HepG2 (cell line): ENCODE data around the gene MYLK.

ENCODE experiments used
- ATF4 ChIP-seq, 2 experiments: fragments of 450-650 bp in 1 of 2; sonication (generic) in 1 of 2; formaldehyde crosslinking; IDR thresholded peaks; 2 replicates each; pipeline versions ENCODE4 v1.5.0 to v1.8.0; 2020 to 2022; ENCODE audit warnings: mild to moderate bottlenecking in 1 of 2, missing genetic modification reagents in 1 of 2
- ETV6 ChIP-seq: sonication (generic); formaldehyde crosslinking; conservative IDR thresholded peaks from 2 replicates; pipeline ENCODE4 v1.4.0; 2020; ENCODE audit warnings: missing genetic modification reagents
- HNF1A ChIP-seq, 2 experiments: sonication (generic) in 1 of 2; formaldehyde crosslinking in 1 of 2; IDR thresholded peaks; 2 replicates each; pipeline versions ENCODE4 v1.4.0 to v1.6.1; 2016 to 2020; ENCODE audit warnings: borderline replicate concordance in 1 of 2, low read depth in 1 of 2, mild to moderate bottlenecking in 1 of 2, missing genetic modification reagents in 1 of 2
- JUN ChIP-seq: sonication (generic); formaldehyde crosslinking; IDR thresholded peaks from 2 replicates; pipeline ENCODE4 v1.4.0; 2020; ENCODE audit warnings: mild to moderate bottlenecking, missing genetic modification reagents
- PHF21A ChIP-seq: sonication (generic); formaldehyde crosslinking; IDR thresholded peaks from 2 replicates; pipeline ENCODE4 v1.5.0; 2020; ENCODE audit warnings: mild to moderate bottlenecking, missing genetic modification reagents
- RFXAP ChIP-seq: sonication (generic); formaldehyde crosslinking; IDR thresholded peaks from 2 replicates; pipeline ENCODE4 v1.4.0; 2020; ENCODE audit warnings: missing genetic modification reagents, borderline replicate concordance
- SUZ12 ChIP-seq: fragments of 150-350 bp; IDR thresholded peaks from 2 replicates; pipeline ENCODE4 v1.6.1; 2014; ENCODE audit warnings: low read depth, low read length
- TCF12 ChIP-seq, 2 experiments: fragments of 450-650 bp in 1 of 2; sonication (generic) in 1 of 2; formaldehyde crosslinking in 1 of 2; IDR thresholded peaks; 2 replicates each; pipeline versions ENCODE4 v1.6.1 to v1.8.0; 2017 to 2022; ENCODE audit warnings: antibody characterized with exemption in 1 of 2, mild to moderate bottlenecking in 1 of 2, missing genetic modification reagents in 1 of 2, moderate library complexity in 1 of 2
- ZNF121 ChIP-seq: sonication (generic); formaldehyde crosslinking; IDR thresholded peaks from 2 replicates; pipeline ENCODE4 v1.5.0; 2020; ENCODE audit warnings: mild to moderate bottlenecking, missing genetic modification reagents
- ZNF546 ChIP-seq: sonication (generic); formaldehyde crosslinking; conservative IDR thresholded peaks from 2 replicates; pipeline ENCODE4 v1.8.1; 2023; ENCODE audit warnings: mild to moderate bottlenecking, missing genetic modification reagents

- TF ChIP-seq RFXAP (CRISPR knock-in tag) = no peak
- no peak for TF ChIP-seq ATF4 (CRISPR knock-in tag; IDR thresholded peaks at IDR 0.05)
- TF ChIP-seq JUN (CRISPR knock-in tag) = no peak
- TF ChIP-seq SUZ12 = no peak
- no peak for TF ChIP-seq PHF21A (CRISPR knock-in tag)
- no peak for TF ChIP-seq ZNF121 (CRISPR knock-in tag)
- no peak for TF ChIP-seq TCF12 (IDR thresholded peaks at IDR 0.05)
- no peak for TF ChIP-seq TCF12 (CRISPR knock-in tag; IDR thresholded peaks at IDR 0.05)
- TF ChIP-seq ETV6 (CRISPR knock-in tag) = no peak
- no peak for TF ChIP-seq ZNF546 (CRISPR knock-in tag)
- TF ChIP-seq HNF1A (IDR thresholded peaks at IDR 0.05; ENCODE audit: low read depth) = no peak
- no peak for TF ChIP-seq HNF1A (CRISPR knock-in tag; IDR thresholded peaks at IDR 0.05; ENCODE audit: borderline replicate concordance)
Observed at GRCh38 chr3:123899300-123899865, 15.3 kb upstream of the MYLK start.
